ENCODE data around the gene MYOG. TPM values are rescaled to one million over a fixed set of nuclear protein-coding genes. Genes with fewer than 3 reads are reported as not detected.

MYOG gene
- total RNA-seq, 1 donor from 2014 or later, result not detected

GRCh38 chr1:203072002-203072602 lies 13.7 kb downstream of the MYOG start:
- no peak for DNase-seq (ENCODE audit: low read depth, low spot score)

DNA sequence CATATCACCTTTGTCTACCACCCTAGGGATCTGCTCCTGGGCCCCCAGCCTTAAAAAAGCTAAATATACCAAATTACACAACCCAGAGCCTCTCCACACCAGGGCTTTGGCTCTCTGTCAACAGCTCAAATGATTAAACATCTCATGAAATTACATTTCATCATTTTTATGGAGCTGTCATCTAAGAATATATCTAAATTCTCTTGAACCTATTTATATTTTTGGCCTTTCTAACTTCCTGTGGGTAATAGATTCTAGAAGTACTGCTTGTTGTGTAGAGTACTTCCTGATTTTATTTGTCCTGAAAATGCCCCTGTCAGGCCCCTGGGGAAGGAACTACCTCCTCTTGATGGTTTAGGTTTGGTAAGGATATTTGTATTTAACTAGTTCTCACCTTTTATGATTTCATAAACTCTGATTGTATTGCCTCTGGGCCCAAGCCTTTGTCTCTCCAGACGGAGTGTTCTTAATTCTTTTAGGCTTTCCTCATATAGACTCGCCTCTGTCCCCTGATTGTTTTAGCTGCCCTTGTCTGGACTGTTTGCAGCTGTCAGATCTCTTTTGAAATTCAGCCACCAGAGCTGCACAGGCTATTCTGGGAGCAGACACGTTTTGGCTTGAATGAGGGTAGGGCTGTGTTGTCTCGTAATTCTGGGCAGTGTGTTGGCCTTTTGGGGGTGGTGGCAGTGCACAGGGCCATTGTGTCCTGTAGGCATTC lies 16.6 kb downstream of the MYOG start:
- no peak for DNase-seq (ENCODE audit: low read depth, low spot score)

- DNase-seq (ENCODE audit: low read depth, low spot score), result no peak
These were observed 18.8 kb downstream of the MYOG start for GRCh38 chr1:203066965-203067364.

DNA sequence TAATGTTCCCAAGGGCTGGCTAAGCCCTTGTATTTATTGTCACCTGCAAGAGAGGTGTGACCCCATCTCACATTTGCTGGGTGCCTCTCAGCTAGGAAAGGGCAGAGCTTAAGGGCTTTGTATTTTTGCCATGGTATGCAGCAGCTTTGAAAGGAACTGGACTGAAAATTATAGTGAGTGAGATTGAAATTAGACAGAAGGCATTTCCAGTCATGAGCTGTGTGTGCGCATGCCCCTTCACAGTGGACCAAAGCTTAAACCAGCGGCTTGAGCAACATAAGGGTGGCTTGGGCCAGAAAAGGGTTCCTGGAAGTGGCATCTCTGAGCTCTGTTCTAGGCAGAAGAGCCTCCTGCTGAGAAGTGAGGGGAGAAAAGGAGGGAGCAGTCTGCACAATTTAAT lies 19.8 kb downstream of the MYOG start:
- DNase-seq (ENCODE audit: low read depth, low spot score), result no peak

DNA sequence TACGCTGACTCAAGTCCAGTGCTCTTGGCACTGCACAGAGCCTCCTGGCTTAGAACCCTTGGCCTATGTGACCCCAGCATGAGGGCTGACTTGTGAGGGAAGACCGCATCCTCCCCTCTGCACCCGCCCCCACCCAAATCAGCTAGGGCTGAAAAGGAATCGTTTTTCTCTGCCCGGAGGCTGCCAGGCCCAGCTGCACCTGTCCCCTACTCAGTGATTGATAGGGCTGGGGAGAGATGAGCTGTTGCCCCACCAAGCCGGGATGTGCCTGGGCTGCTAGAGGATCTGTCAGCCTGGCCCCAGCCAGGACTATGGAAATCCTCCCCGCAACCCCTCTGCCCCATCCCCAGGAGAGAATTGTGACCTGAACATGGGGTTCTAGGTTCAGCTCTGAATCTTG lies 20.6 kb downstream of the MYOG start:
- DNase-seq (ENCODE audit: low read depth, low spot score), result no peak

DNA sequence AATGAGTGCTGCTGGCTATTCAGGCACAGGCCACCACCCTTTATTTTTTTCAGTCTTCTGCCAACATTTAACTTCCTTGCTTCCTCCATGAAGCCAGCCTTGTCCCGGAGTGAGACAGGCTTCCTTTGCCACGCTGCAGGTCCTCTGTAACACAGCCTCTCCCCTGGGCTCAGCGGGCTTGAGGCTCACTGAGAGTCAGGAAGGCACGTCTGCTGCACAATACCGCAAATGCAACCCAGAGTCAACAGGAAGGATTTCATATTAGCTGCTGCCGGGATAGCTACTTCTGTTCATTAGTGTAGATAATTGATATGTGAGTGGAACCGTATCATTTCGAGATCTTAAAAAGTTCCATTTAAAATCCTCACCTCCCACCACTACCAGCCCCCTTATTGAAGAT lies 22.5 kb downstream of the MYOG start:
- DNase-seq (ENCODE audit: low read depth, low spot score), result no peak

DNA sequence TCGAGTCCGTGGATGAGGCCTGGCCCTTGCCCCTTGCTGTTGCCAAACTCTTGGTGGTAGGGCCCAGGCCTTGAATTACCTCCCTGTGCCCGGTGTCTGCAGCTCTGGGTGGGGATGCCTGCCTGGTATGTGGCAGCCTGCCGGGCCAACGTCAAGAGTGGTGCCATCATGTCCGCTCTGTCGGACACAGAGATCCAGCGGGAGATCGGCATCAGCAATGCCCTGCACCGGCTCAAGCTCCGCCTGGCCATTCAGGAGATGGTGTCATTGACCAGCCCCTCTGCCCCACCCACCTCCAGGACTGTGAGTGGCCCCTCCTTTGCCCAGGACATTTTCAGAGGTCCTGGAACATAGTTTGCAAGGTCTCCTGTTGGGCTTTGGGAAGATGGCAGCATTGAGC lies 25.7 kb downstream of the MYOG start:
- DNase-seq (ENCODE audit: low read depth, low spot score), result no peak

GRCh38 chr1:203059485-203059884 lies 26.3 kb downstream of the MYOG start:
- no peak for DNase-seq (ENCODE audit: low read depth, low spot score)

- no peak for DNase-seq (ENCODE audit: low read depth, low spot score)
These were observed 27.2 kb downstream of the MYOG start for GRCh38 chr1:203058676-203058935.

GRCh38 chr1:203057911-203058675 lies 27.7 kb downstream of the MYOG start:
- DNase-seq (ENCODE audit: low read depth, low spot score), result no peak

GRCh38 chr1:203056516-203056915 lies 29.3 kb downstream of the MYOG start:
- no peak for DNase-seq (ENCODE audit: low read depth, low spot score)

- no peak for DNase-seq (ENCODE audit: low read depth, low spot score)
These were observed 29.8 kb downstream of the MYOG start for GRCh38 chr1:203056012-203056411.

GRCh38 chr1:203055161-203055799 lies 30.5 kb downstream of the MYOG start:
- no peak for DNase-seq (ENCODE audit: low read depth, low spot score)

- no peak for DNase-seq (ENCODE audit: low read depth, low spot score)
These were observed 31.2 kb downstream of the MYOG start for GRCh38 chr1:203054642-203055041.

DNA sequence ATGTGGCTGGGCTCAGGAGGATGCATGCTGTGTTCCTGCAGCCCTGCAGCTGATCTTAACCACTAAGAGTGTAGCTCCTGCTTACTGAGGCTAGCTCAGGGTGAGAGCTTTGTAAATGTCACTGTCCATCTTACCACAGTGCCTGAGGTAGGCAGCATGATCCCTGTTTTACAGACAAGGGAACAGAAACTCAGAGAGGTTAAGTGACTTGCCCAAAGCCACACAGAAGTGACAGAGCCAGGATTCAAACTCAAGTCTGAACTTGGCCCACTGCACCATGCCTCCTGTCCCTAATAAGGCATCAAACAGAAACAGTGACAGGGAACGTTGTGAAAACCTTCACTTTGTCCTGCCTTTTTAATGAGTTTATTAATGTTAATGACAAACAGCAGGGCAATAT lies 31.6 kb downstream of the MYOG start:
- no peak for DNase-seq (ENCODE audit: low read depth, low spot score)

- DNase-seq (ENCODE audit: low read depth, low spot score), result no peak
These were observed 33.2 kb downstream of the MYOG start for GRCh38 chr1:203052601-203053000.

DNA sequence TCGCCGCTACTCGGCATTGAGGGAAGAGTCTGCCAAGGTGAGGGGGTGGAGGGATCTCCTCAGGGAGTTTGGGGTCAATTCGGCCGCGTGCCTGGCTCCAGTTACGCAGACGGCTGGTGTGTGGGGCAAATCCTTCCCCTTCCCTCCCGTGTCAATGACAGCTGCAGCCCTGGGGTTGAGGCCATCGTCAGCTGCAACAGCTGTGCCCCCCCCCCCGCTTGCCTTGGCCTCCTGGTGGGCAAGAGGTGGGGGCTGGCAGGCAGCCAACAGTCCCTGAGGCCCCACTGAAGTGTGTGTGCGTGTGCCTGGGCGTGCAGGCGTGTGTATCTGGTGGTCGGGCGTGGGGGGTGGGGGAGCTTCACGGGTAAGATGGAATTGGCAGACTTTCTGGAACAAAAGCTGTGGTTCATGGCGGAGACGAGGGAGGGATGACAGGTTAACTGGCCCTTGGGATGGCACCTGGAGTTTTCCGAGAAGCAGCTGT lies 33.9 kb downstream of the MYOG start:
- DNase-seq (ENCODE audit: low read depth, low spot score), result no peak

DNA sequence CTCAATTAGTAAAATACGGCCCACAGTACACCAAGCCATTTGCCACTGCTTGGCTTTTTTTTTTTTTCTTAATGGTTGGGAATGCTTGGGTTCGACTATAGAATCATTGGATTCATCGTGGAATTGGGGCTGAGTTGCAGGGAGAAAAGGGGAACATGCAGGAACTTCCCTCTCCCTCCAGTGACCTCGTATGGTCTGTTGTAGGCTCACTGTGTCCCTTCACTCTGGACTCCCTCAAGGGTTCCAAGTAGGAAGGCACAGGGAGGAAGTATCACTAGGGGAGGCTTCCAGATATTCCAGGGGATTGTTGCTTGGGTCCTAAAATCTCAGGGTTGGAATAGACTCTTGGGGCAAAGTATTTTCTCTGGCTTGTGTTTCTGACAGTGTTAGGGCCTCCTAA lies 35.0 kb downstream of the MYOG start:
- no peak for DNase-seq (ENCODE audit: low read depth, low spot score)

GRCh38 chr1:203049576-203050180 lies 36.1 kb downstream of the MYOG start:
- no peak for DNase-seq (ENCODE audit: low read depth, low spot score)

GRCh38 chr1:203049077-203049476 lies 36.7 kb downstream of the MYOG start:
- DNase-seq (ENCODE audit: low read depth, low spot score), result no peak

- DNase-seq (ENCODE audit: low read depth, low spot score), result no peak
These were observed 37.2 kb downstream of the MYOG start for GRCh38 chr1:203048555-203049051.

DNA sequence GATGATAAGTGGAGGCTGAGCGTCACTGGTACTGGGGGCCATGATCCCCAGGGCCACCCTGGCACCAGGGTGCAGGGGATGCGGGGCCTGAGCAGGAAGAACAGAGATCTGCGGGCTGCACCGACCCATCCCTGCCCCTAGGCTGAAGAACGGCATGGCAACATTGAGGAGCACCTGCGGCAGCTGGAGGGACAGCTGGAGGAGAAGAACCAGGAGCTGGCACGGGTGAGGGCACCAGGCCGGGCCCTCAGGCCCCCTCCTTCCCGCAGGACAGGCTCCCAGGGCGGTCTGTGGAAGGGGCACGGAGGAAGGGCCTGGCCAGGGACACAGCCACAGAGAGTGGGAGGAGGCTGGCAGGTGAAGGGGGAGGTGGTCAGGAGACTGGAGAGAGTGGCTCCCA lies 37.7 kb downstream of the MYOG start:
- DNase-seq (ENCODE audit: low read depth, low spot score), result no peak

Measured in pulmonary artery endothelial cell (primary cell).